PC-3 (cell line): Measurements from ENCODE around the gene NEU3.

Source experiments
- EZH2 ChIP-seq: fragments of 300-600 bp; sonication (generic); IDR thresholded peaks from one replicate; pipeline ENCODE4 v1.6.1; 2017; ENCODE audit warnings: antibody characterized with exemption, mild to moderate bottlenecking, low read length; ENCODE audit not compliant: unreplicated experiment
- EZH2phosphoT487 ChIP-seq: fragments of 300-600 bp; sonication (generic); IDR thresholded peaks from 2 replicates; pipeline ENCODE4 v1.6.1; 2018; ENCODE audit warnings: mild to moderate bottlenecking, antibody characterized with exemption, low read length, borderline replicate concordance
- TF ChIP-seq, protein P1 (sequence below): fragments of 300-600 bp; sonication (generic); conservative IDR thresholded peaks from 2 replicates; pipeline ENCODE4 v1.5.1; 2017; ENCODE audit warnings: antibody characterized with exemption, low read depth, mild to moderate bottlenecking, low read length

DNA sequence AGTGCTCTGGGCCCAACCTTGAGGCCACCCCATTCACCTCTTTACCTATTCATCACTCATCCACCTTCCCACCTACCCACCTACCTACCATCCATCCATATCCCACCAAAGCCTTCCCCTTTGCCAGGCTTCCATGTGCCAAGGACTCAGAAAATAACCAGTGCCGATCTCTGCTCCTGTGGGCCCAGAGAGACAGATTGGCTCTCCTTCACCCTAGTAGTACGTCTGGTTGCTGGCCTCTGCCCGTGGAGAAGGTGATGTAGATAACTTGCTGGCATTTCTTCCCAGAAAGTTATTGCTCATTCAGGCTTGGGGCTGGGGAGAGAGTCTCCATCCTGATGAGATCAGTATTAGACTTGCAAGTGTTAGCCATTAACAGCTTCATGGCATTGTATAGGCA lies 45.2 kb downstream of the NEU3 start:
- TF ChIP-seq, protein P1, sequence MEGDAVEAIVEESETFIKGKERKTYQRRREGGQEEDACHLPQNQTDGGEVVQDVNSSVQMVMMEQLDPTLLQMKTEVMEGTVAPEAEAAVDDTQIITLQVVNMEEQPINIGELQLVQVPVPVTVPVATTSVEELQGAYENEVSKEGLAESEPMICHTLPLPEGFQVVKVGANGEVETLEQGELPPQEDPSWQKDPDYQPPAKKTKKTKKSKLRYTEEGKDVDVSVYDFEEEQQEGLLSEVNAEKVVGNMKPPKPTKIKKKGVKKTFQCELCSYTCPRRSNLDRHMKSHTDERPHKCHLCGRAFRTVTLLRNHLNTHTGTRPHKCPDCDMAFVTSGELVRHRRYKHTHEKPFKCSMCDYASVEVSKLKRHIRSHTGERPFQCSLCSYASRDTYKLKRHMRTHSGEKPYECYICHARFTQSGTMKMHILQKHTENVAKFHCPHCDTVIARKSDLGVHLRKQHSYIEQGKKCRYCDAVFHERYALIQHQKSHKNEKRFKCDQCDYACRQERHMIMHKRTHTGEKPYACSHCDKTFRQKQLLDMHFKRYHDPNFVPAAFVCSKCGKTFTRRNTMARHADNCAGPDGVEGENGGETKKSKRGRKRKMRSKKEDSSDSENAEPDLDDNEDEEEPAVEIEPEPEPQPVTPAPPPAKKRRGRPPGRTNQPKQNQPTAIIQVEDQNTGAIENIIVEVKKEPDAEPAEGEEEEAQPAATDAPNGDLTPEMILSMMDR, result no peak
- TF ChIP-seq EZH2phosphoT487 (no peak), EZH2 (no peak)
